Skeletal muscle tissue (tissue), 4 donors: ENCODE results near the gene PHLDA3. TPM values are rescaled to one million over a fixed set of nuclear protein-coding genes. Genes with fewer than 3 reads are reported as not detected.
A peak's percentile ranks its signal among the peaks of the same experiment; 100 is the strongest.

ENCODE experiments used
- H3K27ac ChIP-seq: one replicate; pipeline ENCODE4 v1.7.0; 2013; ENCODE audit warnings: mild to moderate bottlenecking, low read depth, low read length, inconsistent platforms
- H3K27me3 ChIP-seq, 3 donors: one replicate each; pipeline ENCODE4 v1.7.0; 2013; ENCODE audit warnings: low read length in 3 of 3; ENCODE audit not compliant: control insufficient read depth in 3 of 3, insufficient read depth in 3 of 3
- H3K36me3 ChIP-seq, 3 donors: one replicate each; pipeline ENCODE4 v1.7.0; 2013; ENCODE audit warnings: low read length in 3 of 3; ENCODE audit not compliant: control insufficient read depth in 3 of 3, insufficient read depth in 3 of 3
- H3K4me1 ChIP-seq, 3 donors: one replicate each; pipeline ENCODE4 v1.7.0; 2013; ENCODE audit warnings: low read length in 3 of 3, mild to moderate bottlenecking in 3 of 3; ENCODE audit not compliant: control insufficient read depth in 3 of 3, insufficient read depth in 3 of 3
- H3K4me3 ChIP-seq, 3 donors: one replicate each; pipeline ENCODE4 v1.7.0; 2013; ENCODE audit warnings: low read length in 3 of 3
- H3K9ac ChIP-seq, 3 donors: one replicate each; pipeline ENCODE4 v1.7.0; 2013; ENCODE audit warnings: low read length in 3 of 3, mild to moderate bottlenecking in 3 of 3, moderate library complexity in 2 of 3, low read depth in 1 of 3
- H3K9me3 ChIP-seq, 3 donors: one replicate each; pipeline ENCODE4 v1.7.0; 2013; ENCODE audit warnings: low read length in 3 of 3; ENCODE audit not compliant: control insufficient read depth in 3 of 3
- total RNA-seq: library from RNA; depleted of rRNA; stranded (reverse); fragments of >200 nt; gene quantifications from one replicate; pipeline ENCODE4 v1.2.3, GENCODE V29; 2014
- donor health status: Osteomylitis.

Gene PHLDA3
- total RNA-seq, 1 donor from 2014 or later, result 8.9 TPM

DNA sequence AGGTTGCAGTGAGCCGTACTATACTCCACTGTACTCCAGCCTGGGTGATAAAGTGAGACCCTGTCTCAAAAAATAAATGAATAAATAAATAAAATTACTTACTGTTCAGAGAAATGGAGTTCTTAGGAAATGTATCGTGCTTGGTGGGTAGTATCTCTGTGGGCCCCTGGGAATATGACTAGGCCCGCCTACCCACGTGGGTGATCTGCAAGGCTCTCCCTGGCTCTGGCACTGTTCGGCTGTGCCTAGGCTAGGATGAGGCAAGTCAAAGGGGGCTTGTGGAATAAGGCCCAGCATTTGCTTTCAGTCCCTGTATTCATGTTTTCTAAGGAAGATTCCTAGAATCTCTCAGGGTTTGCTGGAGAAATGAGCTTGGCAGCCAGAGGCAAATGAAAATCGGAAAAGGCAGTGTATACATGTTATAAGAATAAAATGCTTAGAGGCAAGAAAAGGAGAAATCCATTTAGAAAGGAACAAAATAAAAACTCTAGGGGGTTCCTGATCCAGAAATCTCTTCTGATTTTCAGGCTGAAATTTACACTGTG lies 42.5 kb upstream of the PHLDA3 start:
- Histone ChIP-seq H3K27me3 (no peaks in the 10 kb centered on the region), H3K9me3 (no peaks in the 10 kb centered on the region), H3K27ac (peak overlapping the region; percentile 51), H3K36me3 (no peaks in the 10 kb centered on the region), H3K4me3 (no peak overlapping the region), H3K9ac (peak overlapping the region in 2 of 3 donors; percentile 10 to 27), H3K4me1 (peaks cover 21 to 26% (median 26%) of the 10 kb centered on the region in 3 donors)

DNA sequence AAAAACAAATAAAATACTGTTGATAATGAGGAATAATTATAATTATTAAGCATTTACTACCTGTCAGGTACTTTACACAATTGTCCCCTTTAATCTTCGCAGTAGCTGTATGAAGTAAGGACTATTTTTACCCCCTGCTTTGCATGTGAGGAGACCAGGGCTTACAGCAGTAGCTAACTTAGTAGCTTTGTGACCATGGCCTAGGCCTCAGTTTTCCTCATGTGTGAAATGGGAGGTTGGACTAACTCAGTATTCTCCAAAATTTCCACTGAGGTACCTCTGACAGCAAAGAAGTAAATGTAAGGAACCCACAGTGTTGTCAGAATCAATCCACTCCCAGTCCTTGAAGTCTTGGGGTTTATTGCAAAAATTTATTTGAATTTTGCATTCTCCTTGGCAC lies 41.7 kb upstream of the PHLDA3 start:
- Histone ChIP-seq H3K9me3 (no peaks in the 10 kb centered on the region), H3K27ac (no peak overlapping the region), H3K4me1 (peaks cover 28 to 33% (median 32%) of the 10 kb centered on the region in 3 donors)

DNA sequence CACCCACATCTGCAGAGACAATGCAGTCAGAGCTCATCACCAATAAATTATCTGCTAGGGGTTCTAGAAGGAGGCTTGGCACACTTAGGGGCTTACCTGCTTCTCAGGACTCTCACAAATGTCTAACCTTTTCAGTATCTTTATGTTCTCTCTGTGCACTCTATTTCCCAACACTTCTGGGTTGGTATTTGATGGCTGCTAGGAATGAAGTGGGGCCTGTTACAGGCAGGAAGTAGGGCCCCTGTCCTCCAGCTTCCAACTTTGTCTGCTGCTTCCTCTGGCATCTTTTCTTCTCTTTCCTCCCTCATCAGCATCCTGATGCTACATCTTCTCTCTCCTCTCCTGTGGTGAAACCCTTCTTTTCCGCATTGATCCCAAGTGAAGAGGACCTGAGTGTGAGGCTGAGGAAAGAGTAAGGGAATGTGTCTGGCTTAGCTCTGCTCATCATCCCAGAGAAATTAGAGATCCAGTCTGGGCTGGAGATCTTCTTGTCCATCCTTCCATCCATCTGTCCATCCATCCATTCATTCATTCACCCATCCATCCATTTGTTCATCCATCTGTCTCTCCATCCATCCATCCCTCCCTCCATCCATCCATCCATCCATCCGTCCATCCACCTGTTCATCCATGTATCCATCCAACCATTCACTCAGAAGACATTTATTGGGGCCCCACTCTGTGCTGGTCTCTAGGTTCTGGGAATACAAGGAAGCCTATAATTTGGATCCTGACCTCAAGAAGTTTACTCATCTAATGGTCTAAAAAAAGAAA lies 40.8 kb upstream of the PHLDA3 start:
- Histone ChIP-seq H3K9ac (no peak overlapping the region), H3K27ac (no peak overlapping the region), H3K4me3 (no peak overlapping the region), H3K36me3 (no peaks in the 10 kb centered on the region), H3K4me1 (peaks cover 35 to 43% (median 37%) of the 10 kb centered on the region in 3 donors), H3K9me3 (no peaks in the 10 kb centered on the region), H3K27me3 (no peaks in the 10 kb centered on the region)

More for the DNA sequence above, 41.7 kb upstream of the PHLDA3 start:
- H3K36me3 ChIP-seq, result no peaks in the 10 kb centered on the region
- H3K4me3 ChIP-seq, result no peak overlapping the region
- no peak overlapping the region for H3K9ac ChIP-seq
- no peaks in the 10 kb centered on the region for H3K27me3 ChIP-seq

DNA sequence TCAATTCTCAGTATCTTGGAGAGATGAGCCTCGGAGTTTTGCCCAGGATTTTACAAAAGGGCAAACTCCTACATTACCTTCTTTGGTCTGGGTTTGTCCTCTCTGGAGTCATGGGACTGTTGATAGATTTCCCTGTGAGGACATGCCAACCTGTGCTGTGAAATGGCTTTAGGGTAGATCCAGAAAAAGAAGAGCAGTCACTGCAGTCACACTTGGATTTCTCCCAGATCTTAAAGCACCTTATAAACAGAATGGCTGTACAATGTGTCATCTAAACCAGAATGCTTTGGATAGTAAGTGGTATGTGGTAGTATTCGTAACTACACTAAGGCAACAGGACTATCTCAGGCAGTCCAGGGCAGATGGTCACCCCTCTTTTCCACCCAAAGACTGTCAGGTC lies 39.8 kb upstream of the PHLDA3 start:
- H3K9ac ChIP-seq, result no peak overlapping the region
- H3K4me3 ChIP-seq, result no peak overlapping the region
- no peaks in the 10 kb centered on the region for H3K36me3 ChIP-seq
- peaks cover 35 to 44% (median 41%) of the 10 kb centered on the region in 3 donors for H3K4me1 ChIP-seq
- no peaks in the 10 kb centered on the region for H3K27me3 ChIP-seq
- H3K9me3 ChIP-seq, result no peaks in the 10 kb centered on the region
- no peak overlapping the region for H3K27ac ChIP-seq

DNA sequence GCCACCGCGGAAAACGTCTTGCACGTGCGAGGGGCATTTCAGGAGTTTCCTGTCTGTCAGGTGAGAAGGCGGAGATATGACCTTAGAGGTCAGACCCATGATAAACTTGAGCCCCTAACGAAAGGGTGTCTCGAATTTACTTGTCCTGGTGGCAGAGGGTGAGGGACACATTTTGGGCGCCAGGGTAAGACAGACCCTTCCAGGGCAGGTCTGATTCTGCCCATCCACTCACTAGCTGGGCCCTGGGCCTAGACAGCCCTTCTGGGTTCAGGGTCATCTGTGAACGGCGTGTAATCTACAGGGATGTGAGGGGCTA lies 38.3 kb upstream of the PHLDA3 start:
- no peaks in the 10 kb centered on the region for H3K36me3 ChIP-seq
- peak overlapping the region; percentile 41 to 83 (median 77) for H3K4me3 ChIP-seq
- H3K27me3 ChIP-seq, result no peaks in the 10 kb centered on the region
- peaks cover 35 to 41% (median 40%) of the 10 kb centered on the region in 3 donors for H3K4me1 ChIP-seq
- no peaks in the 10 kb centered on the region for H3K9me3 ChIP-seq
- peak overlapping the region; percentile 77 for H3K27ac ChIP-seq
- peak overlapping the region; percentile 59 to 92 (median 83) for H3K9ac ChIP-seq

DNA sequence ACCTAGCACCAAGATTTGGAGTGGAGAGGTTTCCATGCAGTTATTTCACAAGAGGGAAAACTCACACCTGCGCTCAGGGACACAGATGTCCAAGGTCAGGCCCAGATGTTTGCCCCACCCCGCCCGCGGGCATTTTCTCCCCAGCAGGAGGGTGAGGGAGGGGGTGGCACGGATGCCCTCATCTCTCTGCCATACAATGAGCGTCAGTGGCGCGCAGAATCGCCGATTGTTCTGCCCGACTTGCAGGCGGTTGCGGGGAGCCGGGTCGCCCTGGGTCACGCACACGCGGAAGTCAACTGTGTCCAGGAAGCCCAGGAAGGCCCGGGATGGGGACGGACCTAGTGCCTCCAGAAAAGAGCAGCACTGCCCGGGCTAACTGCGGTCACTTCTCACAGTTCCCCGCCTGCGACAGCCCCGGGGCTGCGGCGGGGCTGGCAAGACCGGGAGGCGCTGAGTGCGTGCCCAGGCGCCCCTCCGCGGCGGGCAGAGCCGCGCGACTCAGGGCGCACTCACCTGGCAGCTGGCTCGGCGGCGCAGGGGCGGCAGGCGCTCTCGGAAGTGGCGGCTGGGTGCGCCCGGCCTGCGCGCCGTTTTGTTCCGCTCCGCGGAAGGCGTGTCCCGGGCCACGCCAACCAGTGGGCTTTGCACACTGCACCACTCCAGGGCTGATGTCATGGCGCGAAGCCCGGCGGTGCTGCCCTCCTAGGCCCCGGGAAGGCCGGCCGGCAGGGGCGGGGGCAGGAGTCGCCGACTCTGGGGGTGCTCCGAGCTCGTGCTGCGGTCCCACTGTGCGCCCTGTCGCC lies 37.8 kb upstream of the PHLDA3 start, which contains the start of gene CSRP1:
Gene CSRP1 (minus strand): TSS at position 567 of the 803 bp plus-strand sequence. CDS start 10,820 bp downstream, outside the sequence.
- Histone ChIP-seq H3K27me3 (no peaks in the 10 kb centered on the region), H3K36me3 (no peaks in the 10 kb centered on the region), H3K9ac (peak within 1 kb of the TSS; percentile 82 to 92 (median 83)), H3K9me3 (no peaks in the 10 kb centered on the region), H3K4me3 (peak within 1 kb of the TSS; percentile 60 to 83 (median 77)), H3K27ac (peak within 1 kb of the TSS; percentile 77), H3K4me1 (peaks cover 34 to 39% (median 39%) of the 10 kb centered on the region in 3 donors)

DNA sequence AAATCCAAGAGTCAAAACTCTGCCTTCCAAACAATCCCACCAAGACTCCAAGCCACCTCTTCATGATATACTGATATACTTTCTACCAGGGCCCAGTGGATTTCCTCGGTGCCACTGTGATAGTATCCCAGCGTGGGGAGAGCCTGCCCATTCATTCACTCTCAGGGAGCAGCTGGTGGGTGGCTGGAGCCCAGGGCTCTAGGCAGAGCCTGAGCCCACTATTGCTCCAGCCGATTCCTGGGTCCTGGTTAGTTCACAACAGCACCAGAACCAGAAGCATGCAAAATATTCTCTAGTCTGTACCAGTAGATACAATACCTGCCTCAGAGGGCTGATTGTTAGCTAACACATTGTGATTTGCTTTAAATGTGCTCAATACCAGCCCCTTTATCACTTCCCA lies 37.1 kb upstream of the PHLDA3 start:
- H3K27me3 ChIP-seq, result no peaks in the 10 kb centered on the region
- peak overlapping the region; percentile 82 to 92 (median 83) for H3K9ac ChIP-seq
- peaks cover 34 to 44% (median 39%) of the 10 kb centered on the region in 3 donors for H3K4me1 ChIP-seq
- H3K9me3 ChIP-seq, result no peaks in the 10 kb centered on the region
- peak overlapping the region; percentile 77 for H3K27ac ChIP-seq
- H3K36me3 ChIP-seq, result peaks cover 0 to 1% (median 0%) of the 10 kb centered on the region in 3 donors
- H3K4me3 ChIP-seq, result peak overlapping the region; percentile 60 to 83 (median 77)

DNA sequence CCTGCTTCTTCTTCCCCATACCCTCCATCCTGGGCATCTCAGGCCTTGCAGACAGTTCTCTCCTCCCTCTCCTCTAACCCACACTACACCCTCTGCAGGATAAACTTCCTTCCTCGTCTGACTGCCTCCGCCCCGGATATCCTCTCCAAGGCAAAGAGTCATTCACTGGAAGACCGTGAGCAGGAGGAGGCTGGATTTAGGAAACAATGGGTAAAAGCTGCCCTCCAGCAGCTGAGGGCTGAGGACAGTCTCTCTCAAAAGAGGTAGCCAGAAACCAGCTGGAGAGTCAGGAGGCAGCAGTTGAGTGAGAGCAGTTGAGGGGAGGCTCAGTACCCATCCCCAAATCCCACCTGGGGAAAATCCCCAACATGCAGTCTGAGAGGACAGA lies 36.5 kb upstream of the PHLDA3 start:
- Histone ChIP-seq H3K4me3 (peak overlapping the region; percentile 60 to 83 (median 77)), H3K27ac (peak overlapping the region; percentile 77), H3K27me3 (no peaks in the 10 kb centered on the region), H3K4me1 (peaks cover 39 to 50% (median 45%) of the 10 kb centered on the region in 3 donors), H3K9me3 (no peaks in the 10 kb centered on the region), H3K36me3 (peaks cover 0 to 2% (median 0%) of the 10 kb centered on the region in 3 donors), H3K9ac (peak overlapping the region; percentile 82 to 92 (median 83))

DNA sequence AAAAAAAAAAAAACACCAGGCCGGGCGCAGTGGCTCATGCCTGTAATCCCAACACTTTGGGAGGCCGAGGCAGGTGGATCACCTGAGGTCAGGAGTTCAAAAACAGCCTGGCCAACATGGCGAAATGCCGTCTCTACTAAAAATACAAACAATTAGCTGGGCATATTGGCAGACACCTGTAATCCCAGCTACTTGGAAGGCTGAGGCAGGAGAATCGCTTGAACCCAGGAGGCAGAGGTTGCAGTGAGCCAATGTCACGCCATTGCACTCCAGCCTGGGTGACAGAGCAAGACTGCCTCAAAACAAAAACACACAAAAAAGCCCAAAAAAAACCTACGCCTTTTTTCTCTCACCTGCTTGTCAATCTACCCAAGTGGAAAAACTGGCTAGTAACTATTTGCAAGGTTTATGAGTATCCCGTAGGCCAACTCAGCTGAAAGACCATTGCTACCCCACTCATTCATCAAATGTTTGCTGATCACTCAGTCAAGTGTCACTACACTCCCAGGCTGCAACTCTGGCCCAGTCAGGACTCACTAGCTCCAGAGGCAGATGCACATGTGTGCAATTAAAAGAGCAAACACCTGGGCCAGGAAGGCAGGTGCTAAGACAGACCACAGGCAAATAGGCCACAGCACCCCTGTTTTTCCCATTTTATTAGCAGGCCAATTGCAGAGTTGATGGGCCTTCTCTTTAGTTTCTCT lies 36.0 kb upstream of the PHLDA3 start:
- Histone ChIP-seq H3K27ac (peak overlapping the region; percentile 78), H3K4me3 (peak overlapping the region; percentile 29 to 83 (median 60)), H3K36me3 (peaks cover 0 to 2% (median 0%) of the 10 kb centered on the region in 3 donors), H3K9me3 (no peaks in the 10 kb centered on the region), H3K27me3 (no peaks in the 10 kb centered on the region), H3K9ac (peak overlapping the region; percentile 45 to 92 (median 83)), H3K4me1 (peaks cover 43 to 55% (median 51%) of the 10 kb centered on the region in 3 donors)
